GM23338 (cell line): ENCODE measurements around the gene LRFN3.

Experiments
- CREB1 ChIP-seq: fragments of 250-450 bp; sonication (Bioruptor Pico); IDR thresholded peaks from 2 replicates; pipeline ENCODE4 v1.5.0; 2020; ENCODE audit warnings: low read depth, mild to moderate bottlenecking, moderate library complexity
- CTCF ChIP-seq, 2 experiments: fragments of 200-600 bp in 1 of 2; sonication (generic) in 1 of 2; conservative IDR thresholded peaks; 2 replicates each; pipeline versions ENCODE4 v1.5.1 to v1.6.1; 2016 to 2017; ENCODE audit warnings: antibody characterized with exemption in 2 of 2, low read depth in 2 of 2, mild to moderate bottlenecking in 2 of 2, moderate library complexity in 1 of 2
- EZH2 ChIP-seq: fragments of 200-600 bp; sonication (generic); IDR thresholded peaks from one replicate; pipeline ENCODE4 v1.8.0; 2017; ENCODE audit warnings: antibody characterized with exemption, mild to moderate bottlenecking, low read depth; ENCODE audit not compliant: unreplicated experiment
- EZH2phosphoT487 ChIP-seq: fragments of 200-600 bp; sonication (generic); IDR thresholded peaks from one replicate; pipeline ENCODE4 v1.8.1; 2018; ENCODE audit warnings: antibody characterized with exemption; ENCODE audit not compliant: unreplicated experiment
- JUNB ChIP-seq: IDR thresholded peaks from one replicate; pipeline ENCODE4 v1.6.1; 2016; ENCODE audit warnings: antibody characterized with exemption; ENCODE audit not compliant: unreplicated experiment
- STAT1 ChIP-seq: IDR thresholded peaks from one replicate; pipeline ENCODE4 v1.6.1; 2016; ENCODE audit warnings: antibody characterized with exemption; ENCODE audit not compliant: unreplicated experiment
- ZNF331 ChIP-seq: fragments of 250-450 bp; sonication (Bioruptor Pico); IDR thresholded peaks from 2 replicates; pipeline ENCODE4 v1.5.0; 2020; ENCODE audit warnings: low read depth, mild to moderate bottlenecking, moderate library complexity
- TF ChIP-seq, protein P1 (sequence below): fragments of 250-450 bp; sonication (Bioruptor Pico); IDR thresholded peaks from 2 replicates; pipeline ENCODE4 v1.5.0; 2020; ENCODE audit warnings: mild to moderate bottlenecking, moderate library complexity
- TF ChIP-seq, protein P2 (sequence below): IDR thresholded peaks from 2 replicates; pipeline ENCODE4 v1.6.1; 2016; ENCODE audit warnings: antibody characterized with exemption

DNA sequence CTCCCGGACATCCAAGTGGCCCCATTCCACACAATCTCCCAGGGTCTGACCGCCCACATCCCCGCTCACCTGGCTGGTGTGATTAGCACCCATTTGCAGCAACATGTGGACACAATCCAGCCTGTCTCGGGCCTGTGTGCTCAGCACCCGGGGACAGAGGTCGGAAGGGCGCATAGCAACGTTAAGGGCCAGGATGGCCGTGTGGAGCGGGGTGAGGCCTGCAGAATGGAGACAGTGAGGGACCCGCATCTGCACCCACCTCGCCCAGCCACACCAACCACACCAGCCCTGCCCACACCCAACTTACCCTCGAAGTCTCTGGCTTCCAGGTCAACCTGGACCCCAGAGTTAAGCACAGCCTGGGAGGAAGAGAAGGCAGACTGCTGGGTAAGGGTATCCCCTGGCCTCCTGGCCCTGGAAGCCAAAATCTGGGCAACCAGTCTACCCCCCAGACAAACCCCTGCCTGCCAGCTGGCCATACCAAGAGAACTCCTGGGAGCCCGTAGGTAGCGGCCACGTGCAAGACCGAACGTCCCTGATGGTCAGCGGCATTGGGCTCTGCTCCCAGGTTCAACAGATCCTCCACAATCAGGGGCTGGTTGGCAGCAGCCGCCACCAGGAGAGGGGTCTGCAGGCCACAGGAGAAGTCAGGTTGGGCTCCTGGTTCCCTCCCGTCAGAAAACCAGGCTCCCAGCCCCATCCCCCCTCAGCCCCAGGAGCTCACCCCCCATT, 40.1 kb upstream of the LRFN3 start:
- no peak for TF ChIP-seq CTCF (conservative IDR thresholded peaks at IDR 0.05; ENCODE audit: low read depth in 2 of 2)
- no peak for TF ChIP-seq EZH2phosphoT487
- TF ChIP-seq, protein P1, sequence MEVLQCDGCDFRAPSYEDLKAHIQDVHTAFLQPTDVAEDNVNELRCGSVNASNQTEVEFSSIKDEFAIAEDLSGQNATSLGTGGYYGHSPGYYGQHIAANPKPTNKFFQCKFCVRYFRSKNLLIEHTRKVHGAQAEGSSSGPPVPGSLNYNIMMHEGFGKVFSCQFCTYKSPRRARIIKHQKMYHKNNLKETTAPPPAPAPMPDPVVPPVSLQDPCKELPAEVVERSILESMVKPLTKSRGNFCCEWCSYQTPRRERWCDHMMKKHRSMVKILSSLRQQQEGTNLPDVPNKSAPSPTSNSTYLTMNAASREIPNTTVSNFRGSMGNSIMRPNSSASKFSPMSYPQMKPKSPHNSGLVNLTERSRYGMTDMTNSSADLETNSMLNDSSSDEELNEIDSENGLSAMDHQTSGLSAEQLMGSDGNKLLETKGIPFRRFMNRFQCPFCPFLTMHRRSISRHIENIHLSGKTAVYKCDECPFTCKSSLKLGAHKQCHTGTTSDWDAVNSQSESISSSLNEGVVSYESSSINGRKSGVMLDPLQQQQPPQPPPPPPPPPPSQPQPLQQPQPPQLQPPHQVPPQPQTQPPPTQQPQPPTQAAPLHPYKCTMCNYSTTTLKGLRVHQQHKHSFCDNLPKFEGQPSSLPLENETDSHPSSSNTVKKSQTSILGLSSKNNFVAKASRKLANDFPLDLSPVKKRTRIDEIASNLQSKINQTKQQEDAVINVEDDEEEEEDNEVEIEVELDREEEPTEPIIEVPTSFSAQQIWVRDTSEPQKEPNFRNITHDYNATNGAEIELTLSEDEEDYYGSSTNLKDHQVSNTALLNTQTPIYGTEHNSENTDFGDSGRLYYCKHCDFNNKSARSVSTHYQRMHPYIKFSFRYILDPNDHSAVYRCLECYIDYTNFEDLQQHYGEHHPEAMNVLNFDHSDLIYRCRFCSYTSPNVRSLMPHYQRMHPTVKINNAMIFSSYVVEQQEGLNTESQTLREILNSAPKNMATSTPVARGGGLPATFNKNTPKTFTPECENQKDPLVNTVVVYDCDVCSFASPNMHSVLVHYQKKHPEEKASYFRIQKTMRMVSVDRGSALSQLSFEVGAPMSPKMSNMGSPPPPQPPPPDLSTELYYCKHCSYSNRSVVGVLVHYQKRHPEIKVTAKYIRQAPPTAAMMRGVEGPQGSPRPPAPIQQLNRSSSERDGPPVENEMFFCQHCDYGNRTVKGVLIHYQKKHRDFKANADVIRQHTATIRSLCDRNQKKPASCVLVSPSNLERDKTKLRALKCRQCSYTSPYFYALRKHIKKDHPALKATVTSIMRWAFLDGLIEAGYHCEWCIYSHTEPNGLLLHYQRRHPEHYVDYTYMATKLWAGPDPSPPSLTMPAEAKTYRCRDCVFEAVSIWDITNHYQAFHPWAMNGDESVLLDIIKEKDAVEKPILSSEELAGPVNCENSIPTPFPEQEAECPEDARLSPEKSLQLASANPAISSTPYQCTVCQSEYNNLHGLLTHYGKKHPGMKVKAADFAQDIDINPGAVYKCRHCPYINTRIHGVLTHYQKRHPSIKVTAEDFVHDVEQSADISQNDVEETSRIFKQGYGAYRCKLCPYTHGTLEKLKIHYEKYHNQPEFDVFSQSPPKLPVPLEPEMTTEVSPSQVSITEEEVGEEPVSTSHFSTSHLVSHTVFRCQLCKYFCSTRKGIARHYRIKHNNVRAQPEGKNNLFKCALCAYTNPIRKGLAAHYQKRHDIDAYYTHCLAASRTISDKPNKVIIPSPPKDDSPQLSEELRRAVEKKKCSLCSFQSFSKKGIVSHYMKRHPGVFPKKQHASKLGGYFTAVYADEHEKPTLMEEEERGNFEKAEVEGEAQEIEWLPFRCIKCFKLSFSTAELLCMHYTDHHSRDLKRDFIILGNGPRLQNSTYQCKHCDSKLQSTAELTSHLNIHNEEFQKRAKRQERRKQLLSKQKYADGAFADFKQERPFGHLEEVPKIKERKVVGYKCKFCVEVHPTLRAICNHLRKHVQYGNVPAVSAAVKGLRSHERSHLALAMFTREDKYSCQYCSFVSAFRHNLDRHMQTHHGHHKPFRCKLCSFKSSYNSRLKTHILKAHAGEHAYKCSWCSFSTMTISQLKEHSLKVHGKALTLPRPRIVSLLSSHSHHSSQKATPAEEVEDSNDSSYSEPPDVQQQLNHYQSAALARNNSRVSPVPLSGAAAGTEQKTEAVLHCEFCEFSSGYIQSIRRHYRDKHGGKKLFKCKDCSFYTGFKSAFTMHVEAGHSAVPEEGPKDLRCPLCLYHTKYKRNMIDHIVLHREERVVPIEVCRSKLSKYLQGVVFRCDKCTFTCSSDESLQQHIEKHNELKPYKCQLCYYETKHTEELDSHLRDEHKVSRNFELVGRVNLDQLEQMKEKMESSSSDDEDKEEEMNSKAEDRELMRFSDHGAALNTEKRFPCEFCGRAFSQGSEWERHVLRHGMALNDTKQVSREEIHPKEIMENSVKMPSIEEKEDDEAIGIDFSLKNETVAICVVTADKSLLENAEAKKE: no peak
- TF ChIP-seq JUNB: no peak
- TF ChIP-seq CREB1 (CRISPR knock-in tag): no peak
- TF ChIP-seq EZH2: no peak
- no peak for TF ChIP-seq STAT1
- TF ChIP-seq, protein P2, sequence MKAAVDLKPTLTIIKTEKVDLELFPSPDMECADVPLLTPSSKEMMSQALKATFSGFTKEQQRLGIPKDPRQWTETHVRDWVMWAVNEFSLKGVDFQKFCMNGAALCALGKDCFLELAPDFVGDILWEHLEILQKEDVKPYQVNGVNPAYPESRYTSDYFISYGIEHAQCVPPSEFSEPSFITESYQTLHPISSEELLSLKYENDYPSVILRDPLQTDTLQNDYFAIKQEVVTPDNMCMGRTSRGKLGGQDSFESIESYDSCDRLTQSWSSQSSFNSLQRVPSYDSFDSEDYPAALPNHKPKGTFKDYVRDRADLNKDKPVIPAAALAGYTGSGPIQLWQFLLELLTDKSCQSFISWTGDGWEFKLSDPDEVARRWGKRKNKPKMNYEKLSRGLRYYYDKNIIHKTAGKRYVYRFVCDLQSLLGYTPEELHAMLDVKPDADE: no peak
- no peak for TF ChIP-seq ZNF331
